ENCODE measurements around the gene PSME4.

Gene PSME4

GRCh38 chr2:53896864-53897263, 73.9 kb downstream of the PSME4 start:
- DNase-seq, result no peak
- Histone ChIP-seq H3K36me3 (ENCODE audit: control insufficient read depth, insufficient read depth, low read length) (peaks cover 70% of the 10 kb centered on the region), H3K27ac (ENCODE audit: insufficient read depth, low read length, poor library complexity, severe bottlenecking) (no peak overlapping the region), H3K4me1 (ENCODE audit: control insufficient read depth, insufficient read depth, low read length, poor library complexity, severe bottlenecking) (no peaks in the 10 kb centered on the region), H3K9me3 (ENCODE audit: control insufficient read depth, low read length) (no peaks in the 10 kb centered on the region), H3K4me3 (ENCODE audit: insufficient read depth, low read depth, low read length, poor library complexity, severe bottlenecking) (no peak overlapping the region), H3K27me3 (replicated peaks; ENCODE audit: control insufficient read depth, insufficient read depth, low read length, poor library complexity, severe bottlenecking) (no peaks in the 10 kb centered on the region)

DNA sequence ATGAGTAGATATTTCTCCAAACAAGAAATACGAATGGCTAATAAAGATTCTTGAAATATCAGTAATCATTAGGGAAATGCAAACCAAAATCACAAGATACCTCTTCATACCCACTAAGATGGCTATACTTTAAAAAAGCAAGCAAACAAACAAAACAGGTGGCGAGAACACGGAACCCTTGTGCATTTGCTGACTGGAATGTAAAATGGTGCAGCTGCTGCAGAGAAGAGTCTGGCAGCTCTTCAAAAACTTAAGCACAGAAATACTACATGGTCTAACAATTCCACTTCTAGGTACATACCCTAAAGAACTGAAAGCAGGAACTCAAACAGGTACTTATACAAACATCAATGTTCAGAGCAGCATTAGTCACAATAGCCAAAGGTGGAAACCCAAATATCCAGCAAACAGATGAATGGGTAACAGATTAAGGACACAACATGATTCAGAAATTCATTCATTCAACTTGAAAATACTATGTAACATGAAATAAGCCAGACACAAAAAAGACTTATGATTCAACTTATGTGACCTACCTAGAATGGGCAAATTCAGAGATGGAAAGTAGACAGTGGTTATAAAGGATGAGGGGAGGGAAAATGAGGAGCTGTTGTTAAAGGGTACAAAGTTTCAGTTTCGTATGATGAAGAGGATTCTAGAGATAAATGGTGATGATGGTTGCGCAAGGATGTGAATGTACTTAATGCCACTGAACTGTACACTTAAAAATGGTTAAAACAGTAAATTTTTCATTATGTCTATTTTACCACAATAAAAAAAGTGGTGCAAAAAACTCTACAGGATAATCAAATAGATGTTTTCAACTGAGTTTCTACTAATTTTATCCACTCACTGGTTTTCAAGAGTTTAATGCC, 84.2 kb downstream of the PSME4 start:
- Histone ChIP-seq H3K4me1 (ENCODE audit: control insufficient read depth, insufficient read depth, low read length, poor library complexity, severe bottlenecking) (no peaks in the 10 kb centered on the region), H3K36me3 (ENCODE audit: control insufficient read depth, insufficient read depth, low read length) (peaks cover 69% of the 10 kb centered on the region), H3K27me3 (replicated peaks; ENCODE audit: control insufficient read depth, insufficient read depth, low read length, poor library complexity, severe bottlenecking) (no peaks in the 10 kb centered on the region), H3K9me3 (ENCODE audit: control insufficient read depth, low read length) (no peaks in the 10 kb centered on the region), H3K4me3 (ENCODE audit: insufficient read depth, low read depth, low read length, poor library complexity, severe bottlenecking) (no peak overlapping the region), H3K27ac (ENCODE audit: insufficient read depth, low read length, poor library complexity, severe bottlenecking) (no peak overlapping the region)
- DNase-seq, result no peak

DNA sequence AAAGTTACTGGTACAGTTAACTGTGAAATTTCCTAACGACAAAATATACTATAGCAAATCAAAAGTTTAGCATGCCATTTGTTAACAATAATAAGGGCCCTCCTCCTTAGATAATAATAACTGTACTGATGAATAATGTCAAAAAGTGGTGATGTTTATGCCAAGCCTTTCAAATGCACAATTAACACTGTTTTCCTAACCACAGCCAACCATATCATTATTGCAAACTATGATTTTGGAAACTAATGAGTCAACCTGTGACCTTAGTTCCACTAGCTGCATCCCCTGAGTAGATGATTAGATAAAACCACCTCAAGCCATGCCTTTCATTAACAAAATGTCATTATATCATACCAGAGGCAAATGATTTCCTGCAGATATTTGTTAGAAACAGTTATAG, 85.9 kb downstream of the PSME4 start:
- Histone ChIP-seq H3K27me3 (replicated peaks; ENCODE audit: control insufficient read depth, insufficient read depth, low read length, poor library complexity, severe bottlenecking) (no peaks in the 10 kb centered on the region), H3K4me1 (ENCODE audit: control insufficient read depth, insufficient read depth, low read length, poor library complexity, severe bottlenecking) (no peaks in the 10 kb centered on the region), H3K36me3 (ENCODE audit: control insufficient read depth, insufficient read depth, low read length) (peaks cover 53% of the 10 kb centered on the region), H3K4me3 (ENCODE audit: insufficient read depth, low read depth, low read length, poor library complexity, severe bottlenecking) (no peak overlapping the region), H3K9me3 (ENCODE audit: control insufficient read depth, low read length) (no peaks in the 10 kb centered on the region), H3K27ac (ENCODE audit: insufficient read depth, low read length, poor library complexity, severe bottlenecking) (no peak overlapping the region)
- DNase-seq, result no peak

GRCh38 chr2:53881986-53882385, 88.8 kb downstream of the PSME4 start:
- Histone ChIP-seq H3K4me1 (ENCODE audit: control insufficient read depth, insufficient read depth, low read length, poor library complexity, severe bottlenecking) (no peaks in the 10 kb centered on the region), H3K27ac (ENCODE audit: insufficient read depth, low read length, poor library complexity, severe bottlenecking) (no peak overlapping the region), H3K9me3 (ENCODE audit: control insufficient read depth, low read length) (no peaks in the 10 kb centered on the region), H3K4me3 (ENCODE audit: insufficient read depth, low read depth, low read length, poor library complexity, severe bottlenecking) (no peak overlapping the region), H3K36me3 (ENCODE audit: control insufficient read depth, insufficient read depth, low read length) (peaks cover 27% of the 10 kb centered on the region), H3K27me3 (replicated peaks; ENCODE audit: control insufficient read depth, insufficient read depth, low read length, poor library complexity, severe bottlenecking) (no peaks in the 10 kb centered on the region)
- DNase-seq, result no peak

DNA sequence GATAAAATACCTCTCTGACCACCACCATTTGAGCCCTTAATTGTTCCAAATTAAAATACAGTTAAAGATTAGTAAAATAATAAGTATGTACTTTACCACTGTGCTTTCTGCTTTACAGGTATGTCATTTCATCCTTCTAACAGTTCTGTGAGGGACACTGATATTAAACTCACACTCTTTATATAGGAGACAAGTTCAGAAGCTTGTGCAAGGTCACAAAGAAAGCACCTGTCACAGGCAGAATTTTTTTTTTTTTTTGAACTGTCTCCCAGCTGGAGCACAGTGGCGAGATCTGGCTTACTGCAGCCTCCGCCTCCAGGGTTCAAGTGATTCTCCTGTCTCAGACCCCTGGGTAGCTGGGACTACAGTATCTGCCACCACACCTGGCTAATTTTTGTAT, 89.4 kb downstream of the PSME4 start:
- no peaks in the 10 kb centered on the region for H3K4me1 ChIP-seq (ENCODE audit: control insufficient read depth, insufficient read depth, low read length, poor library complexity, severe bottlenecking)
- peaks cover 21% of the 10 kb centered on the region for H3K36me3 ChIP-seq (ENCODE audit: control insufficient read depth, insufficient read depth, low read length)

DNA sequence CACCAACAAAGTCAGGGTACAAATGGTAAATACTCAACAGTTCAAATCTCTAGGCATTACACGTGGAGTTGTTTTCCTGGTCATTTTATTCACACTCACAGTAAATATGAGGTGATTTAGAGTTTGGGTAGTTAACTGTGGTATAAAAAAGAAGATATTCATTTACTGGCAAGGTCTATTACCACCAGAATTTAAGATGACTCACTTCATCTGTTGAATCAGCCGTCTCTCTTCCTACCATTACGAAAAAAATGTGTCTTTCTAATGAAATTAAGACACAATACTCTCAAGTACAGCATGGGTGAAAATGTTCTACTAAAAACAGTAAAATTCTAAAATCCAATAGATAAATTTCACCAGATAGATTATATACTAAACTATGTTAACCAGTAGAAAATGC, 90.0 kb downstream of the PSME4 start:
- no peak for DNase-seq

More for the DNA sequence above, 89.4 kb downstream of the PSME4 start:
- Histone ChIP-seq H3K4me3 (ENCODE audit: insufficient read depth, low read depth, low read length, poor library complexity, severe bottlenecking) (no peak overlapping the region), H3K9me3 (ENCODE audit: control insufficient read depth, low read length) (no peaks in the 10 kb centered on the region), H3K27ac (ENCODE audit: insufficient read depth, low read length, poor library complexity, severe bottlenecking) (no peak overlapping the region), H3K27me3 (replicated peaks; ENCODE audit: control insufficient read depth, insufficient read depth, low read length, poor library complexity, severe bottlenecking) (no peaks in the 10 kb centered on the region)
- no peak for DNase-seq

GRCh38 chr2:53877556-53877955, 93.2 kb downstream of the PSME4 start:
- Histone ChIP-seq H3K4me1 (ENCODE audit: control insufficient read depth, insufficient read depth, low read length, poor library complexity, severe bottlenecking) (no peaks in the 10 kb centered on the region), H3K36me3 (ENCODE audit: control insufficient read depth, insufficient read depth, low read length) (peaks cover 31% of the 10 kb centered on the region), H3K4me3 (ENCODE audit: insufficient read depth, low read depth, low read length, poor library complexity, severe bottlenecking) (no peak overlapping the region), H3K27me3 (replicated peaks; ENCODE audit: control insufficient read depth, insufficient read depth, low read length, poor library complexity, severe bottlenecking) (no peaks in the 10 kb centered on the region), H3K9me3 (ENCODE audit: control insufficient read depth, low read length) (no peaks in the 10 kb centered on the region), H3K27ac (ENCODE audit: insufficient read depth, low read length, poor library complexity, severe bottlenecking) (no peak overlapping the region)
- DNase-seq, result no peak

More for the DNA sequence above, 90.0 kb downstream of the PSME4 start:
- H3K36me3 ChIP-seq (ENCODE audit: control insufficient read depth, insufficient read depth, low read length), result peaks cover 22% of the 10 kb centered on the region
- no peak overlapping the region for H3K4me3 ChIP-seq (ENCODE audit: insufficient read depth, low read depth, low read length, poor library complexity, severe bottlenecking)
- H3K27me3 ChIP-seq (replicated peaks; ENCODE audit: control insufficient read depth, insufficient read depth, low read length, poor library complexity, severe bottlenecking), result no peaks in the 10 kb centered on the region
- H3K4me1 ChIP-seq (ENCODE audit: control insufficient read depth, insufficient read depth, low read length, poor library complexity, severe bottlenecking), result no peaks in the 10 kb centered on the region
- H3K9me3 ChIP-seq (ENCODE audit: control insufficient read depth, low read length), result no peaks in the 10 kb centered on the region
- H3K27ac ChIP-seq (ENCODE audit: insufficient read depth, low read length, poor library complexity, severe bottlenecking), result no peak overlapping the region

- no peak for DNase-seq
- Histone ChIP-seq H3K27ac (ENCODE audit: insufficient read depth, low read length, poor library complexity, severe bottlenecking) (no peak overlapping the region), H3K36me3 (ENCODE audit: control insufficient read depth, insufficient read depth, low read length) (peaks cover 30% of the 10 kb centered on the region), H3K4me1 (ENCODE audit: control insufficient read depth, insufficient read depth, low read length, poor library complexity, severe bottlenecking) (no peaks in the 10 kb centered on the region), H3K9me3 (ENCODE audit: control insufficient read depth, low read length) (no peaks in the 10 kb centered on the region), H3K27me3 (replicated peaks; ENCODE audit: control insufficient read depth, insufficient read depth, low read length, poor library complexity, severe bottlenecking) (no peaks in the 10 kb centered on the region), H3K4me3 (ENCODE audit: insufficient read depth, low read depth, low read length, poor library complexity, severe bottlenecking) (no peak overlapping the region)
Observed at GRCh38 chr2:53877112-53877511, 93.7 kb downstream of the PSME4 start.

DNA sequence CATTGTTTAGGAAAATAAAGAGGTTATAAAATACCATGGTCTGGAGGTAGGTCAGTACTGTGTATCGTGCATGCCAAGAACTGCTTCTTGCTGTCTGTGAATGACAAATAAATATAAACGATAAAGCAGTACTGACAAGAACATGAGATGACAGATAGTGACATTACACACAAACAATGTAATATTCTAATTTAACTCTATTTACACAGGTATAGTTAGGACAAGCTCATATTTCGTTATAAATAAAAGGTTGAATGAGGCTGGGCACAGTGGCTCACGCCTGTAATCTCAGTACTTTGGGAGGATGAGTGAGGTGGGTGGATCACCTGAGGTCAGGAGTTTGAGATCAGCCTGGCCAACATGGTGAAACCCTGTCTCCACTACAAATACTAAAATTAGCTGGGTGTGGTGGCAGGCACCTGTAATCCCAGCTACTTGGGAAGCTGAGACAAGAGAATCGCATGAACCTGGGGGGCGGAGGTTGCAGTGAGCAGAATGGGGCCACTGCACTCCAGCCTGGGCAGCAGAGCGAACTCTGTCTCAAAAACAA, 96.3 kb downstream of the PSME4 start:
- no peak overlapping the region for H3K4me3 ChIP-seq (ENCODE audit: insufficient read depth, low read depth, low read length, poor library complexity, severe bottlenecking)
- no peaks in the 10 kb centered on the region for H3K9me3 ChIP-seq (ENCODE audit: control insufficient read depth, low read length)
- no peak overlapping the region for H3K27ac ChIP-seq (ENCODE audit: insufficient read depth, low read length, poor library complexity, severe bottlenecking)
- no peak for DNase-seq
- H3K4me1 ChIP-seq (ENCODE audit: control insufficient read depth, insufficient read depth, low read length, poor library complexity, severe bottlenecking), result no peaks in the 10 kb centered on the region
- peaks cover 36% of the 10 kb centered on the region for H3K36me3 ChIP-seq (ENCODE audit: control insufficient read depth, insufficient read depth, low read length)
- no peaks in the 10 kb centered on the region for H3K27me3 ChIP-seq (replicated peaks; ENCODE audit: control insufficient read depth, insufficient read depth, low read length, poor library complexity, severe bottlenecking)

GRCh38 chr2:53867773-53868172, 103.0 kb downstream of the PSME4 start:
- no peaks in the 10 kb centered on the region for H3K27me3 ChIP-seq (replicated peaks; ENCODE audit: control insufficient read depth, insufficient read depth, low read length, poor library complexity, severe bottlenecking)
- DNase-seq, result no peak
- peaks cover 51% of the 10 kb centered on the region for H3K36me3 ChIP-seq (ENCODE audit: control insufficient read depth, insufficient read depth, low read length)
- no peak overlapping the region for H3K27ac ChIP-seq (ENCODE audit: insufficient read depth, low read length, poor library complexity, severe bottlenecking)
- no peak overlapping the region for H3K4me3 ChIP-seq (ENCODE audit: insufficient read depth, low read depth, low read length, poor library complexity, severe bottlenecking)
- no peaks in the 10 kb centered on the region for H3K4me1 ChIP-seq (ENCODE audit: control insufficient read depth, insufficient read depth, low read length, poor library complexity, severe bottlenecking)
- no peaks in the 10 kb centered on the region for H3K9me3 ChIP-seq (ENCODE audit: control insufficient read depth, low read length)
